Measurements from ENCODE around the gene CFP. TPM values are rescaled to one million over a fixed set of nuclear protein-coding genes. Genes with fewer than 3 reads are reported as not detected.
"Not testable (repeated sequence)": the region's sequence is repeated elsewhere in the genome, so short reads cannot be mapped to it uniquely, and the experiment has no call there.

Gene CFP
- polyA plus RNA-seq (2012; ENCODE audit: low read depth, missing spikeins), result 38.2 TPM

GRCh38 chrX:47629419-47630200, at the start of gene CFP:
Gene CFP, minus strand, starts transcription at chrX:47629930. Its CDS starts 86 bp downstream, at chrX:47629844.
- DNase-seq (ENCODE audit: insufficient read length, low spot score) (no peak), FAIRE-seq (no peak)
- TF ChIP-seq POLR2A (IDR thresholded peaks at IDR 0.05; ENCODE audit: low read depth, low read length), result no peak
- TF ChIP-seq POLR2AphosphoS5 (IDR thresholded peaks at IDR 0.05; ENCODE audit: low read depth, low read length), result 0 out of 2 replicates have a peak, but pooled peaks have one; percentile 10
- TF ChIP-seq SPI1 (IDR thresholded peaks at IDR 0.05; ENCODE audit: low read depth, low read length), result peak; percentile 51

GRCh38 chrX:47675959-47676859, 46.5 kb upstream of the CFP start:
- not testable (repeated sequence) for DNase-seq (ENCODE audit: insufficient read length, low spot score); FAIRE-seq

GRCh38 chrX:47674776-47675175, 45.0 kb upstream of the CFP start:
- TF ChIP-seq TAF1 (IDR thresholded peaks at IDR 0.05; ENCODE audit: low read depth, low read length) (no peak), POLR2A (IDR thresholded peaks at IDR 0.05; ENCODE audit: low read depth, low read length) (no peak), POU2F2 (IDR thresholded peaks at IDR 0.05; ENCODE audit: low read depth, low read length) (no peak), POLR2AphosphoS5 (IDR thresholded peaks at IDR 0.05; ENCODE audit: low read depth, low read length) (no peak), PAX5 (IDR thresholded peaks at IDR 0.05; ENCODE audit: insufficient read depth, low read length, severe bottlenecking) (no peak)
- DNase-seq (ENCODE audit: insufficient read length, low spot score) (no peak), FAIRE-seq (no peak)

- not testable (repeated sequence) for FAIRE-seq; DNase-seq (ENCODE audit: insufficient read length, low spot score)
These were observed 36.1 kb upstream of the CFP start for GRCh38 chrX:47665797-47666196.

GRCh38 chrX:47664737-47665136, 35.0 kb upstream of the CFP start:
- TF ChIP-seq TAF1 (IDR thresholded peaks at IDR 0.05; ENCODE audit: low read depth, low read length) (no peak), POLR2AphosphoS5 (IDR thresholded peaks at IDR 0.05; ENCODE audit: low read depth, low read length) (no peak), SPI1 (IDR thresholded peaks at IDR 0.05; ENCODE audit: low read depth, low read length) (no peak), PAX5 (IDR thresholded peaks at IDR 0.05; ENCODE audit: insufficient read depth, low read length, severe bottlenecking) (no peak), POU2F2 (IDR thresholded peaks at IDR 0.05; ENCODE audit: low read depth, low read length) (no peak), POLR2A (IDR thresholded peaks at IDR 0.05; ENCODE audit: low read depth, low read length) (no peak)
- FAIRE-seq (no peak), DNase-seq (ENCODE audit: insufficient read length, low spot score) (no peak)

GRCh38 chrX:47662144-47662657, 32.5 kb upstream of the CFP start:
- DNase-seq (ENCODE audit: insufficient read length, low spot score) (no peak), FAIRE-seq (no peak)
- no peak for TF ChIP-seq PAX5 (IDR thresholded peaks at IDR 0.05; ENCODE audit: insufficient read depth, low read length, severe bottlenecking)
- no peak for TF ChIP-seq SPI1 (IDR thresholded peaks at IDR 0.05; ENCODE audit: low read depth, low read length)
- TF ChIP-seq TAF1 (IDR thresholded peaks at IDR 0.05; ENCODE audit: low read depth, low read length), result no peak
- TF ChIP-seq POLR2A (IDR thresholded peaks at IDR 0.05; ENCODE audit: low read depth, low read length), result no peak
- no peak for TF ChIP-seq POLR2AphosphoS5 (IDR thresholded peaks at IDR 0.05; ENCODE audit: low read depth, low read length)
- TF ChIP-seq POU2F2 (IDR thresholded peaks at IDR 0.05; ENCODE audit: low read depth, low read length), result no peak

- no peak for TF ChIP-seq POLR2AphosphoS5 (IDR thresholded peaks at IDR 0.05; ENCODE audit: low read depth, low read length)
- TF ChIP-seq POLR2A (IDR thresholded peaks at IDR 0.05; ENCODE audit: low read depth, low read length), result no peak
- FAIRE-seq (no peak), DNase-seq (ENCODE audit: insufficient read length, low spot score) (no peak)
These were observed 31.8 kb upstream of the CFP start for GRCh38 chrX:47661539-47661938.

GRCh38 chrX:47659421-47659726, 29.6 kb upstream of the CFP start:
- DNase-seq (ENCODE audit: insufficient read length, low spot score), result no peak
- TF ChIP-seq SPI1 (IDR thresholded peaks at IDR 0.05; ENCODE audit: low read depth, low read length) (no peak), PAX5 (IDR thresholded peaks at IDR 0.05; ENCODE audit: insufficient read depth, low read length, severe bottlenecking) (no peak), POLR2A (IDR thresholded peaks at IDR 0.05; ENCODE audit: low read depth, low read length) (no peak), POLR2AphosphoS5 (IDR thresholded peaks at IDR 0.05; ENCODE audit: low read depth, low read length) (no peak), POU2F2 (IDR thresholded peaks at IDR 0.05; ENCODE audit: low read depth, low read length) (no peak), TAF1 (IDR thresholded peaks at IDR 0.05; ENCODE audit: low read depth, low read length) (no peak)
- FAIRE-seq, result no peak

- TF ChIP-seq TAF1 (IDR thresholded peaks at IDR 0.05; ENCODE audit: low read depth, low read length) (no peak; the same call in 1 of the 2 replicates), POLR2A (IDR thresholded peaks at IDR 0.05; ENCODE audit: low read depth, low read length) (no peak; the same call in 1 of the 2 replicates), POU2F2 (IDR thresholded peaks at IDR 0.05; ENCODE audit: low read depth, low read length) (peak; percentile 43; the same call in 1 of the 2 replicates), PAX5 (IDR thresholded peaks at IDR 0.05; ENCODE audit: insufficient read depth, low read length, severe bottlenecking) (no peak), SPI1 (IDR thresholded peaks at IDR 0.05; ENCODE audit: low read depth, low read length) (no peak), POLR2AphosphoS5 (IDR thresholded peaks at IDR 0.05; ENCODE audit: low read depth, low read length) (peak; percentile 82; the same call in 1 of the 2 replicates)
- FAIRE-seq (peak; percentile 100), DNase-seq (ENCODE audit: insufficient read length, low spot score) (peak; percentile 63)
These were observed 29.1 kb upstream of the CFP start, which contains the start of gene UXT for GRCh38 chrX:47658684-47659420. Gene UXT, minus strand, starts transcription at chrX:47659180. Its CDS starts 253 bp downstream, at chrX:47658927.

Measured in GM12891 (cell line).